BJ (cell line): ENCODE results near the gene UAP1L1. TPM values are rescaled to one million over a fixed set of nuclear protein-coding genes. Genes with fewer than 3 reads are reported as not detected.

Source experiments
- CTCF ChIA-PET: fragments of 350-600 bp; formaldehyde crosslinking; extraction: SDS; loops from one replicate; lab custom pipeline; 2021; ENCODE audit warnings: antibody characterized with exemption, inconsistent platforms; lab: Yijun Ruan, JAX
- POLR2A ChIA-PET: fragments of 300-600 bp; sonication (Branson Sonifier 250); formaldehyde crosslinking; extraction: SDS; loops from one replicate; lab custom pipeline; 2021; ENCODE audit warnings: antibody characterized with exemption; lab: Charles Lee
- DNase-seq: peaks from one replicate; pipeline ENCODE4 v3.0.0-alpha.2; 2011; ENCODE audit warnings: low read depth
- H3K27me3 ChIP-seq: 2 replicates; pipeline ENCODE4 v1.6.0; 2011; ENCODE audit warnings: low read length; ENCODE audit not compliant: control insufficient read depth, insufficient read depth
- H3K36me3 ChIP-seq: 2 replicates; pipeline ENCODE4 v1.5.1; 2011; ENCODE audit warnings: low read length; ENCODE audit not compliant: control insufficient read depth, insufficient read depth
- H3K4me3 ChIP-seq: 2 replicates; pipeline ENCODE4 v1.5.1; 2011; ENCODE audit warnings: low read depth, mild to moderate bottlenecking, control low read depth, low read length
- polyA plus RNA-seq: library from polyadenylated mRNA; depleted of rRNA; stranded (reverse); fragments of >200 nt; gene quantifications from 2 replicates; pipeline ENCODE4 v1.2.3, GENCODE V29; 2011
- TF ChIP-seq, protein P1 (sequence below): IDR thresholded peaks from 2 replicates; pipeline ENCODE4 v1.5.1; 2011; ENCODE audit warnings: low read depth, mild to moderate bottlenecking, control low read depth, inconsistent platforms, low read length, moderate library complexity; ENCODE audit not compliant: insufficient read depth

Gene UAP1L1
- polyA plus RNA-seq, 1 experiment, result 5.6 TPM

- Histone ChIP-seq H3K27me3 (no peaks in the 10 kb centered on the region), H3K36me3 (peaks cover 29% of the 10 kb centered on the region), H3K4me3 (peak overlapping the region; percentile 75; the same call in 1 of the 2 replicates)
- POLR2A ChIA-PET, result no interaction called here
- CTCF ChIA-PET, result interaction anchor here (7.7 kb wide), 1 partner anchor 13 kb away, joined by 69 read pairs; no protein-coding TSS in a partner anchor
- DNase-seq, result no peak
- TF ChIP-seq, protein P1, sequence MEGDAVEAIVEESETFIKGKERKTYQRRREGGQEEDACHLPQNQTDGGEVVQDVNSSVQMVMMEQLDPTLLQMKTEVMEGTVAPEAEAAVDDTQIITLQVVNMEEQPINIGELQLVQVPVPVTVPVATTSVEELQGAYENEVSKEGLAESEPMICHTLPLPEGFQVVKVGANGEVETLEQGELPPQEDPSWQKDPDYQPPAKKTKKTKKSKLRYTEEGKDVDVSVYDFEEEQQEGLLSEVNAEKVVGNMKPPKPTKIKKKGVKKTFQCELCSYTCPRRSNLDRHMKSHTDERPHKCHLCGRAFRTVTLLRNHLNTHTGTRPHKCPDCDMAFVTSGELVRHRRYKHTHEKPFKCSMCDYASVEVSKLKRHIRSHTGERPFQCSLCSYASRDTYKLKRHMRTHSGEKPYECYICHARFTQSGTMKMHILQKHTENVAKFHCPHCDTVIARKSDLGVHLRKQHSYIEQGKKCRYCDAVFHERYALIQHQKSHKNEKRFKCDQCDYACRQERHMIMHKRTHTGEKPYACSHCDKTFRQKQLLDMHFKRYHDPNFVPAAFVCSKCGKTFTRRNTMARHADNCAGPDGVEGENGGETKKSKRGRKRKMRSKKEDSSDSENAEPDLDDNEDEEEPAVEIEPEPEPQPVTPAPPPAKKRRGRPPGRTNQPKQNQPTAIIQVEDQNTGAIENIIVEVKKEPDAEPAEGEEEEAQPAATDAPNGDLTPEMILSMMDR, result no peak
Measured at GRCh38 chr9:137078701-137079400, 1.5 kb downstream of the UAP1L1 start.

- H3K36me3 ChIP-seq, result peaks cover 29% of the 10 kb centered on the region
- no peak for DNase-seq
- no peaks in the 10 kb centered on the region for H3K27me3 ChIP-seq
- TF ChIP-seq, protein P1, result no peak
- H3K4me3 ChIP-seq, result no peak overlapping the region
- ChIA-PET CTCF (interaction anchor here (7.7 kb wide), 1 partner anchor 13 kb away, joined by 69 read pairs; no protein-coding TSS in a partner anchor), POLR2A (no interaction called here)
Measured at GRCh38 chr9:137079401-137079787, 2.1 kb downstream of the UAP1L1 start.

- CTCF ChIA-PET, result interaction anchor here (0.6 to 7.7 kb wide), 3 partner anchors 14 to 295 kb away, joined by 3 to 69 read pairs (median 3); no protein-coding TSS in a partner anchor
- TF ChIP-seq, protein P1, result no peak
- H3K27me3 ChIP-seq, result no peaks in the 10 kb centered on the region
- peaks cover 29% of the 10 kb centered on the region for H3K36me3 ChIP-seq
- POLR2A ChIA-PET, result no interaction called here
- H3K4me3 ChIP-seq, result no peak overlapping the region
- no peak for DNase-seq
Measured at GRCh38 chr9:137080260-137081122, 3.2 kb downstream of the UAP1L1 start.

GRCh38 chr9:137082222-137082924 lies 5.1 kb downstream of the UAP1L1 start:
- CTCF ChIA-PET, result interaction anchor here (0.9 to 7.7 kb wide), 3 partner anchors 10 to 18 kb away, joined by 4 to 69 read pairs (median 9); no protein-coding TSS in a partner anchor
- no peak for DNase-seq
- H3K27me3 ChIP-seq, result no peaks in the 10 kb centered on the region
- TF ChIP-seq, protein P1, result no peak
- POLR2A ChIA-PET, result no interaction called here
- H3K36me3 ChIP-seq, result peaks cover 29% of the 10 kb centered on the region
- no peak overlapping the region for H3K4me3 ChIP-seq
